Hindlimb muscle (tissue), 1 donor: ENCODE results near the gene LATS1. TPM values are rescaled to one million over a fixed set of nuclear protein-coding genes. Genes with fewer than 3 reads are reported as not detected.
"Not testable (repeated sequence)": the region's sequence is repeated elsewhere in the genome, so short reads cannot be mapped to it uniquely, and the experiment has no call there.

ENCODE experiments used
- DNase-seq: peaks from one replicate; pipeline ENCODE4 v3.0.0-alpha.2; 2013
- polyA plus RNA-seq: library from polyadenylated mRNA; unstranded; fragments of 120-200 nt; gene quantifications from one replicate; pipeline ENCODE4 v1.2.1, GENCODE V29; 2013; ENCODE audit not compliant: insufficient read length

LATS1 gene
- polyA plus RNA-seq, 1 donor = 19.4 TPM

DNA sequence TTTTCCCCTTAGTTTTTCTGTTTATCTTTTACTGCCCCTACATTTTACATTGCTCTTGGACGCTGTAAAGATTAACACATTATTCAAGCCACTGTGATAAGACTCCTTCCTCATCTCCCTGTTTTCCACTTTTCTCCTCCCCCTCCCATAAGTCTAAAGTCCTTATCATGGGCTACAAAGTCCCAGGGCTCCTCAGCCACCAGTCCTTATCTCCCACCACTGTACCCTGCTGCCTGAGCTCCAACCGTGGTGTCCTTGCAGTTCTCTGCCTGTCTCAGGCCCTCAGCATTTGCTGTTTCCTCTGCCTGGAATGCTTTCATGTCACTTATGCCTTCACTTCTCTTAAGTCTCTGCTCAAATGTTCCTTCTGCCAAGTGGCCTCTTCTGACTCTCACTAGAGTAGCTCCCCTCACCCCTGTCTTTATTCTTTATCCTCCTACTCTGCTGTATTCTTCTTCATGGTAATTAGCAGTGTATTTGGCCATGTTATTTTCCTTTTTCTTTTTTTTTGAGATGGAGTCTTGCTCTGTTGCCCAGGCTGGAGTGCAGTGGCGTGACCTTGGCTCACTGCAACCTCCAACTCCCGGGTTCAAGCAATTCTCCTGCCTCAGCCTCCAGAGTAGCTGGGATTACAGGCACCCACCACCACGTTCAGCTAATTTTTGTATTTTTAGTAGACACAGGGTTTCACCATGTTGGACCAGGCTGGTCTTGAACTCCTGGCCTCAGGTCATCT is 10.8 kb upstream of the LATS1 start:
- DNase-seq = no peak

DNA sequence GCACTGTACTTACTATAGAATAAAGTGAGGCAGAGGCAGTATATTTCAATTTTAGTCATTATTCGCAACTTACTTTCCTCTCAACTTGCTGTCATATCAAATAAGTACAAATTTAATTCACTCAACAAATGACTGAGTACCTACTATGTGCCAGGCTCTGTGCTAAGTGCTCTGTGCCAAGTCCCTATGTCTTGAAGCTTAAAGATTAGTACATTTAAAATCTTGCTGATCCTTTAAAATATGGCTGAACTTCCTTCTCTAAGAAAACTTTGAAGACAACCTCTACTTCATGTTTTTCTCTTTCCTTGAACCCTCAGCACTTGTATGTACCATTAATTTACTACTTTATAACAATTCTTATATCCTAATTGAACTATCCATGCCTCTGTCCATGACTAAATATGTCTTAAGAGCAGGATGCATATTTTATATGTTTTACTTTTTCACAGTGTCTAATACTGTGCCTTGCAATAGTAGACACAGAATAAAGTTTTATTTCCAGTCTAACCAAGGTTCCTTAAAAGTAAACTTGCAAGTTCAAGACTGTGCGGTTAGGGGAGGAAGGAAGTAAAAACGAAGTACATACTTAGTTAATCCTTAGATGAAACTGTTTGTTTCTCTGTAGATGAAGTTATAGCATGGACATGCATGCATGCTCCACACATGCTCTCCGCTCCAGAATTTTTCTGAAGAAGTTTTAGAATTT is 10.0 kb upstream of the LATS1 start:
- DNase-seq = no peak

DNA sequence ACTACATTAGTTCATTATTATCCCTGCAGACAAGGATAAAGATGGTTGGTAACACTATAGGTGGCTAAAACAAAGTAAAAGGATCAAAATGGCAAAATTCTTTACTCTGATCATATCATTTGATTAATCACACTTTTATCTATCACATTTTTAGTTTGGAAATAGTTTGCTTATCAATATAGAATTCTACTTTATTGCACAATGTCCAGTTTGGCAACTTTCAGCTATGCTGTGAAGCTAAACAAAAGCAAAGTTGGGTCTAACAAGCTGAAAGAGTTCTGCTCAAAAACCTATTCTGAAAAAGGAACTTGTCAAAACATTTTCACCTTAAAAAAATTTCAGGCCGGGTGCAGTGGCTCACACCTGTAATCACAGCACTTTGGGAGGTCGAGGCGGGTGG is 7.9 kb upstream of the LATS1 start:
- DNase-seq = no peak

DNA sequence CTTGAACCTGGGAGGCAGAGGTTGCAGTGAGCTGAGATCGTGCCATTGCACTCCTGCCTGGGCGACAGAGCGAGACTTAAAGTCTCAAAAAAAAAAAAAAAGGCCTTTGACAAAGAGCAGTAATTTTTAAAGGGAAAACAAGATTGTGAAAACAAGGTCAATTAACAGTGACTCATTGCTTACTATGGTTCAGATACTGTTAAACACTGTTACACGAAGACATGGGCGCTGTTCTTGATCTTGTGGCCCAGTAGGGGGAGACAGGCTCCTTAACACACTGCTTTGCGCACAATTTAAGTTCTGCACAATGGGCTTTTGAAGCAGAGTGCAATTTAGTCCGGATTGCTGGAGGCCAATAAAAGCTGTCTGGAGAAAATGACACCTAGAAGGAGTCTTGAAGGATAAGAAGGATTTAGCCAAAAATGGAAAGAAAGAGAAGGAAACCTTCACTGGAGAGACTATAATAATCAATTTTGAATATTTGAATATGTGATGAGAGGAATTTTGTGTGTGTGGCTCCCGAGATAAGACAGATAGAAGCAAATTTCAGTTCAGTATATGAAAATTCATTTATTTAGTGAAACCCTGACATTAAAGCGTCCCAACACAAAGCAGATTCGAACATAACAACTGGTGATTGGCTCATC is 6.0 kb upstream of the LATS1 start:
- no peak for DNase-seq

DNA sequence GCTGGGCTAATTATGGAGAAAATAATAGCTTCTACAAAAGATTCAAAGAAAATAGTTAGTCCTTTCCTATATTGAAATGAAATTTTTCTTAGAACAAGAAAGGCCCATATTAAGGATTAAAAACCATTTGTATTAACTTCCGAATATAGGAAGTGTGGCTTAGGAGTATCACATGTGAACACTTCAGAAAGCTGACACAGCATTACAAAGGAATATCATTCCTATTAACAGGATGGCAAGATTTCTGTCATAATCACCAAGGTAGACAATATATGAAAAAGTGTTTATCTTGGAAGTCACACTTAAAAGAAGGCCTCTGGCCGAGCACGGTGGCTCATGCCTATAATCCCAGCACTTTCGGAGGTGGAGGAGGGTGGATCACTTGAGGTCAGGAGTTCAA is 5.4 kb upstream of the LATS1 start:
- no peak for DNase-seq

- no peak for DNase-seq
These were observed 1.6 kb upstream of the LATS1 start for GRCh38 chr6:149719531-149719930.

DNA sequence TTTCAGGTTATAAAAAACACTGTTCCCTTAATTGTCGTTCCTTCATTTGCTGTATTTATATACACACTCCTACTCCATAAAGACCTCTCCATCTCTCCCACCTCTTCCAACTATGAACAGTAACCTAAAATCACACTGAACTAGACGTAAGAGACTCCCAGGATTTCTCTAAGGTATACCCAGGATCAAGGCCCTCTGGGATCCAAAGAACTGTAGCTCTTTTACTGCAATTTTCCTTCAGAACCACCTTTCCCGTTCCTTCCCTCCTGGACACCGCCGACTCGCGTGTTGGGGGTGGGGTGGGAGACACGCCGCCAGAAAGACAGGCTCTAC is 680 bp downstream of the LATS1 start:
- no peak for DNase-seq

GRCh38 chr6:149716181-149716963 is 1.5 kb downstream of the LATS1 start:
- DNase-seq = no peak

DNA sequence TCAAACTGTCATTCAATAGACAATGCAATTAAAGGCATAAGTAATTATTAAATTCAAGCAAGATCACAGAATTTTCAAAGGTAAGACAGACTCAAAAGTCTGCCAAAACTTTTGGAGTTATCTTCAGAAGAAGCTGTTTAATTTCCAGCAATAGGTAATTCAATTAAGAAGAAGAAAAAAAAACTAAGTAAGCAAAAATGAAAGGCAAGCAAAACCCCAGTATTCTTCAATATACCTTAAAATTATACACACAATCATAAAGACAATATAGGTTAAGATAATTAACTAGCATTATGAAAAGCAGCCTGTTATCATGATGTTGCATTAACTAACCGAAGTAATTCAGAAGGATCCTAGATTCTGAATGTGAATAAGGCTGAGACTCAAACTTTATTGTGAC is 3.5 kb downstream of the LATS1 start:
- DNase-seq = no peak

- no peak for DNase-seq
These were observed 6.2 kb downstream of the LATS1 start for GRCh38 chr6:149711711-149712110.

- DNase-seq = no peak
These were observed 16.2 kb downstream of the LATS1 start for GRCh38 chr6:149701714-149702113.

GRCh38 chr6:149699150-149699549 is 18.8 kb downstream of the LATS1 start:
- DNase-seq = no peak

GRCh38 chr6:149698175-149698574 is 19.7 kb downstream of the LATS1 start:
- no peak for DNase-seq

- no peak for DNase-seq
These were observed 21.0 kb downstream of the LATS1 start for GRCh38 chr6:149696901-149697300.

GRCh38 chr6:149694921-149695320 is 23.0 kb downstream of the LATS1 start:
- DNase-seq = no peak

GRCh38 chr6:149691201-149691600 is 26.7 kb downstream of the LATS1 start:
- DNase-seq = no peak

- DNase-seq = no peak
These were observed 31.7 kb downstream of the LATS1 start for GRCh38 chr6:149686230-149686629.

GRCh38 chr6:149683256-149683859 is 34.5 kb downstream of the LATS1 start:
- no peak for DNase-seq

GRCh38 chr6:149681845-149682244 is 36.1 kb downstream of the LATS1 start:
- DNase-seq = not testable (repeated sequence)

GRCh38 chr6:149681209-149681608 is 36.7 kb downstream of the LATS1 start:
- no peak for DNase-seq

GRCh38 chr6:149680503-149680902 is 37.4 kb downstream of the LATS1 start:
- no peak for DNase-seq

DNA sequence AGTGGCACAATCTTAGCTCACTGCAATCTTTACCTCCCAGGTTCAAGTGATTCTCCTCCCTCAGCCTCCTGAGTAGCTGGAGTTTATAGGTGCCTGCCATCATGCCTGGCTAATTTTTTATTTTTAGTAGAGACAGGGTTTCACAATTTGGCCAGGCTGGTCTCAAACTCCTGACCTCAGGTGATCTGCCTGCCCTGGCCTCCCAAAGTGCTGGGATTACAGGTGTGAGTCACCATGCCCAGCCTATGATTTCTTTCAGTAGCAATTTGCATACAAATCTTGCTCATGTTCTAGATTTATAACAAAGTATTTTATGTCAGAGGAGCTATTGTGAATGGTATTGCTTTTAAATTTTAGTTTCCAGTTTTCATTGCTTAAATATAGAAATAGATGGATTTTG is 45.6 kb downstream of the LATS1 start:
- DNase-seq = not testable (repeated sequence)

DNA sequence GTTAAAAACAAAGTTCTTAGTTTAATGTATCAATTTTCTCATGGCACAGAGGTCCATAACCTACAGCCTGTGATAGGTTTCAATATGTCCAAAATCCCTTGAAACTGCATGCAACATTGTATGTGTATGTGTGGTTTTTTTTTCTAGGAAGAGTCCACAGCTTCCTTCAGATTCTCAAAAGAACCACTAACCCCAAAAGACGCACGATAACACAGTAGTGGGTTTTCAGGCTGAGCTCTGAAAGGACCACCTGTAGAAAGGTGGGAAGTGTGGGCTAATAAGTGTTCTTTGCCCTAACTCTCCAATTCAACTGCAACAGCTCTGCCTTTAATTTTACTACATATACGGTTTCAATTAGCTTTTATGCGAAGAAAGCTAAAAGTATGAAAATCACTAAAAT is 57.9 kb downstream of the LATS1 start:
- DNase-seq = no peak
